Osteoblast (primary cell): Measurements from ENCODE around the gene PTPRF. TPM values are rescaled to one million over a fixed set of nuclear protein-coding genes. Genes with fewer than 3 reads are reported as not detected.

Experiments
- DNase-seq: peaks from one replicate; pipeline ENCODE4 v3.0.0; 2011; ENCODE audit warnings: low spot score, mixed read lengths; ENCODE audit not compliant: insufficient read length; ENCODE audit errors: missing footprints
- H2AFZ ChIP-seq: 2 replicates; pipeline ENCODE4 v1.6.0; 2011; ENCODE audit warnings: mild to moderate bottlenecking, low read length
- H3K27ac ChIP-seq: 2 replicates; pipeline ENCODE4 v1.5.1; 2011; ENCODE audit warnings: mild to moderate bottlenecking, low read depth, low read length, moderate library complexity
- H3K27me3 ChIP-seq: 2 replicates; pipeline ENCODE4 v1.6.0; 2012; ENCODE audit warnings: mild to moderate bottlenecking, control low read depth, inconsistent platforms, low read length, moderate library complexity; ENCODE audit not compliant: insufficient read depth
- H3K36me3 ChIP-seq: 2 replicates; pipeline ENCODE4 v1.5.1; 2011; ENCODE audit warnings: mild to moderate bottlenecking, low read length, control low read depth, moderate library complexity; ENCODE audit not compliant: insufficient read depth
- H3K4me1 ChIP-seq: 2 replicates; pipeline ENCODE4 v1.5.1; 2011; ENCODE audit warnings: mild to moderate bottlenecking, low read length, control low read depth, moderate library complexity; ENCODE audit not compliant: insufficient read depth
- H3K4me2 ChIP-seq: 2 replicates; pipeline ENCODE4 v1.6.0; 2011; ENCODE audit warnings: mild to moderate bottlenecking, low read length; ENCODE audit not compliant: insufficient read depth
- H3K4me3 ChIP-seq: fragments of 200-600 bp; sonication (generic); 3 replicates; pipeline ENCODE4 v1.5.1; 2012; ENCODE audit warnings: mild to moderate bottlenecking, low read length, inconsistent platforms; ENCODE audit not compliant: insufficient read depth
- H3K79me2 ChIP-seq: 2 replicates; pipeline ENCODE4 v1.6.0; 2012; ENCODE audit warnings: mild to moderate bottlenecking, low read length, control low read depth, inconsistent platforms; ENCODE audit not compliant: insufficient read depth
- H3K9me3 ChIP-seq: 2 replicates; pipeline ENCODE4 v1.5.1; 2011; ENCODE audit warnings: low read depth, low read length, control low read depth
- H4K20me1 ChIP-seq: 2 replicates; pipeline ENCODE4 v1.6.0; 2012; ENCODE audit warnings: mild to moderate bottlenecking, low read length, control low read depth; ENCODE audit not compliant: insufficient read depth
- CTCF ChIP-seq: IDR thresholded peaks from 2 replicates; pipeline ENCODE4 v1.5.1; 2011; ENCODE audit warnings: mild to moderate bottlenecking, low read depth, low read length, moderate library complexity; ENCODE audit errors: extremely low read depth
- total RNA-seq: library from RNA; depleted of rRNA; stranded (reverse); fragments of >200 nt; gene quantifications from 2 replicates; pipeline ENCODE4 v1.2.3, GENCODE V29; 2012

The PTPRF gene
- total RNA-seq, 1 donor, result 13.0 TPM

DNA sequence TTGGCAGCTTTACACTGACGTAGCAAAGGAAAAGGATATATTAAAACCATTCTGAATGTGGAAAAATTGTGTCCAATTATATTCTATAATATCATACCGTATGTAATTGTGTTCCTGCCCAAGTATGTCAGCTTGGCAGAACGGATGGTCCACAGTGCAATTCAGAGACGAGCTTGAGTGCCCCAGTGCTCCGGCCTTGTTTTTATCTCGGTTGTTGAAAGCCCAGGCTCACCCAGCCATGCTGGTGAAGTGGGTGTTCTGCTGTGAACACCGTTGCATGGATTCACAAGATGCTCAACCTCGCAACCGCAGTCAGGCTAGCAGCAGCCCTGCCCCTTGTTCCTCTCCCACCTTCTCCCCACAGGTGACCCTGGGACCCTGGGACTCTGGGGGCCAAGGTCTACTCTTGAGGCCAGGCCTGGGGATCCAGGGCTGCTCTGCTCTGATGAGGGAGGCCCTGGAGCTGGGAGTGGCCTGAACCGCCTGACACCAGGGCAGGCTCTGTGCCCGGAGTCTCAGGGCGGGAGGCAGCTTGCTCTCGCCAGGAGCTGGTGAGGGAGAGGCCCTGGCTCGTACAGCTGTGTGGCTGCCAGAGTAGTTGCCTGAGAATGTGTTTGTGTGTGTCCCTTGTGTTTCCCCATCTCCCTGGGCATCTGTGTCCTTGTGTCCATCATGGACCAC lies 11.2 kb downstream of the PTPRF start:
- Histone ChIP-seq H3K4me3 (no peak overlapping the region), H3K9me3 (no peaks in the 10 kb centered on the region), H3K79me2 (peaks cover 9% of the 10 kb centered on the region), H3K4me1 (peaks cover 6% of the 10 kb centered on the region), H3K36me3 (no peaks in the 10 kb centered on the region), H4K20me1 (peaks cover 5% of the 10 kb centered on the region), H3K27ac (no peak overlapping the region), H3K27me3 (no peaks in the 10 kb centered on the region), H2AFZ (no peak overlapping the region), H3K4me2 (no peak overlapping the region)
- no peak for TF ChIP-seq CTCF
- peak; percentile 90 for DNase-seq

DNA sequence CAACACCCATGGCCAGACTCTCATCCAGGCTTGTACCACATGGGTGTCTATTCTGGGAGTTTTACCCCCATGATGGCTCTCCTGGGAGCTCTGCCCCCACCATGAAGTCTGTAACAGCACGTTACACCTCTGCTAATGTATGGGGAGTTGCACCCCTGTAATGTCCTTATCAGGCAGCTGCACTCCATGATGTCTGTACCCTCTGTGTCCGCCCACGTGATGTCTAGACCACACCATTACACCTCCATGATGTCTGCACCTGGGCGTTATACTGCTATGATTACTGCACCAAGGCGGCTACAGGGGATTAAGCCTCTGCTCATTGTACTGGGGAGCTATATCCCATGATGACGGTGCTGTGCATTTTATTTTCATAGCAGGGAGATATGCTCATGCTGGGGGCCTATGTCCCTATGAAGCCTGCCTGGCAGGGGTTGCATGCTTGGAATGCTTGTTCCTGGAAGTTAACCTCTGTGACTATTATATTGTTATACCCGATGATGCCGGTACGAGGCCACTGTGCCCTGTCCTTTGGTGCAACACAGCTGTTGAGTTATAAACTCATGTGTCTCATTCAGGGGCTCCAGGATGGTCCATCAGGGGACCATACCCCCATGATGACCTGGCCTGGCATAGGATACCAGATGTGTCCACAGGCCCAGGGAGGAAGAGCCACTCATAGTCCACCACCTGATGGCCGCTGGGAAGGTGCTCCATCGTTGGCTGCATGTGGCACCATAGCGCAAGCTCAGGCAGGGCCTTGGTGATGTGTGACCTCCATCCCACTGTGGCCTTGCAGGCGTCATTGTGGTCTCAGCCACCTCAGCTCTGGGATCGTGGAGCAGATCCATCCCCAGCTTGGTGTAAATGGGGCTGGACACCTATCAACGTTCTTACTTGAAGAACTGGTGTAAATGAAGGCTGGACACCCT lies 12.1 kb downstream of the PTPRF start:
- no peak for TF ChIP-seq CTCF
- Histone ChIP-seq H4K20me1 (peaks cover under 1% of the 10 kb centered on the region), H3K4me2 (no peak overlapping the region), H3K9me3 (no peaks in the 10 kb centered on the region), H3K36me3 (no peaks in the 10 kb centered on the region), H2AFZ (no peak overlapping the region), H3K4me1 (peaks cover 6% of the 10 kb centered on the region), H3K27me3 (no peaks in the 10 kb centered on the region), H3K27ac (no peak overlapping the region), H3K4me3 (no peak overlapping the region), H3K79me2 (peaks cover 6% of the 10 kb centered on the region)
- peak; percentile 58 for DNase-seq

DNA sequence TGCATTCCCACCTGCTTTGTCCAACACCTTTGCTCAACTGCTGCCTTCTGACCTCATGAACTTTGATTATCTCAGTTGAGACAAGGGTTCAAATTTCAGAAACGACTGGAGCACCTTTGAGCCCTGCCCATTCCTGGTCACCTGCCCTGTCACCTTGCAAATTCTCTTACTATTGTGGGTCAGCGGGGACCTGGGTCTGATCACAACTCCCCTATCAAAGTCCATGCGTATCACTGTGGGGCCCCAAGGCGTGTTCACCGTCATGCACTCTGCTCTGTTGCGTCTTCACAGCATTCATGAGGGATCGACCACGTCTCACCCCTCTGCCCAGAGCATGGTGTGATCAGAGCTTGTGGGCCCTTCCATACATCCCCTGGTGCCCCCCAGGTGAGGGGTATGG lies 12.9 kb downstream of the PTPRF start:
- Histone ChIP-seq H3K9me3 (no peaks in the 10 kb centered on the region), H3K27me3 (no peaks in the 10 kb centered on the region), H4K20me1 (no peaks in the 10 kb centered on the region), H3K27ac (no peak overlapping the region), H3K4me3 (no peak overlapping the region), H3K4me1 (peaks cover 6% of the 10 kb centered on the region), H3K4me2 (no peak overlapping the region), H3K79me2 (peaks cover 6% of the 10 kb centered on the region), H2AFZ (no peak overlapping the region), H3K36me3 (no peaks in the 10 kb centered on the region)
- DNase-seq, result no peak
- no peak for TF ChIP-seq CTCF

DNA sequence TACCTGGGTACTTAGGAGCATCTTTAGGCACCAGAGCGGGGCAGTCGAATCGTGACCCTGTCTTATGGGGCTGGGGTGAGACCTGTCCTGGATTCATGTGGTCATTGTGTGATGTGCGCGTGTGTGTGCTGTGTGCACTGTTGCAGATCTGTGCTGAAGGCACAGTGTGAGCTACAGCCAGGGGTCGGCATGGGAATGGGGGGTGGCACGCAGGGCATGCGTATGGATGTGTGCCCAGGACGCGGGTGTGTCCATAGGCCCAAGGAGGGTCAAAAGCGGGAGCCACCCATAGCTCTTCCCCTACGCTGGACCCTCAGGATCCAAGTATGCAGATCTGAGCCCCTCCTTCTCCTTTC lies 14.6 kb downstream of the PTPRF start:
- Histone ChIP-seq H3K4me1 (peaks cover 3% of the 10 kb centered on the region), H4K20me1 (no peaks in the 10 kb centered on the region), H2AFZ (no peak overlapping the region), H3K9me3 (no peaks in the 10 kb centered on the region), H3K27ac (no peak overlapping the region), H3K4me3 (no peak overlapping the region), H3K27me3 (no peaks in the 10 kb centered on the region), H3K79me2 (peaks cover 6% of the 10 kb centered on the region), H3K36me3 (no peaks in the 10 kb centered on the region), H3K4me2 (no peak overlapping the region)
- peak; percentile 58 for DNase-seq
- TF ChIP-seq CTCF, result no peak
